Mammary epithelial cell (primary cell): ENCODE data around the gene LRBA.

Experiments
- EZH2 ChIP-seq: IDR thresholded peaks from 2 replicates; pipeline ENCODE4 v1.6.1; 2012; ENCODE audit warnings: low read length, inconsistent platforms, borderline replicate concordance
- TF ChIP-seq, protein P1 (sequence below), 2 donors: IDR thresholded peaks in 1 of 2; conservative IDR thresholded peaks in 1 of 2; 2 replicates each; pipeline ENCODE4 v1.5.1; 2011 to 2012; ENCODE audit warnings: inconsistent platforms in 2 of 2, low read length in 2 of 2, mild to moderate bottlenecking in 2 of 2, control low read depth in 1 of 2, low read depth in 1 of 2; ENCODE audit not compliant: insufficient read depth in 1 of 2; ENCODE audit errors: extremely low read depth in 1 of 2

- TF ChIP-seq, protein P1, sequence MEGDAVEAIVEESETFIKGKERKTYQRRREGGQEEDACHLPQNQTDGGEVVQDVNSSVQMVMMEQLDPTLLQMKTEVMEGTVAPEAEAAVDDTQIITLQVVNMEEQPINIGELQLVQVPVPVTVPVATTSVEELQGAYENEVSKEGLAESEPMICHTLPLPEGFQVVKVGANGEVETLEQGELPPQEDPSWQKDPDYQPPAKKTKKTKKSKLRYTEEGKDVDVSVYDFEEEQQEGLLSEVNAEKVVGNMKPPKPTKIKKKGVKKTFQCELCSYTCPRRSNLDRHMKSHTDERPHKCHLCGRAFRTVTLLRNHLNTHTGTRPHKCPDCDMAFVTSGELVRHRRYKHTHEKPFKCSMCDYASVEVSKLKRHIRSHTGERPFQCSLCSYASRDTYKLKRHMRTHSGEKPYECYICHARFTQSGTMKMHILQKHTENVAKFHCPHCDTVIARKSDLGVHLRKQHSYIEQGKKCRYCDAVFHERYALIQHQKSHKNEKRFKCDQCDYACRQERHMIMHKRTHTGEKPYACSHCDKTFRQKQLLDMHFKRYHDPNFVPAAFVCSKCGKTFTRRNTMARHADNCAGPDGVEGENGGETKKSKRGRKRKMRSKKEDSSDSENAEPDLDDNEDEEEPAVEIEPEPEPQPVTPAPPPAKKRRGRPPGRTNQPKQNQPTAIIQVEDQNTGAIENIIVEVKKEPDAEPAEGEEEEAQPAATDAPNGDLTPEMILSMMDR (conservative IDR thresholded peaks at IDR 0.05 in 1 of 2, IDR thresholded peaks at IDR 0.05 in 1 of 2; ENCODE audit: extremely low read depth in 1 of 2, insufficient read depth in 1 of 2, low read depth in 1 of 2, low read length in 2 of 2) = no peak
- TF ChIP-seq EZH2 = no peak
These were observed 16.9 kb upstream of the LRBA start for GRCh38 chr4:151031831-151032605.
